HG03469 (cell line): ENCODE measurements around the gene ADGRG6.
"Not testable (repeated sequence)": the region's sequence is repeated elsewhere in the genome, so short reads cannot be mapped to it uniquely, and the experiment has no call there.

ENCODE experiments used
- ATAC-seq: cut with Tn5 transposase; IDR thresholded peaks from one replicate; pipeline ENCODE4 v1.9.1; 2021; ENCODE audit warnings: mild to moderate bottlenecking, moderate library complexity, moderate number of reproducible peaks; ENCODE audit not compliant: unreplicated experiment

ADGRG6 gene

DNA sequence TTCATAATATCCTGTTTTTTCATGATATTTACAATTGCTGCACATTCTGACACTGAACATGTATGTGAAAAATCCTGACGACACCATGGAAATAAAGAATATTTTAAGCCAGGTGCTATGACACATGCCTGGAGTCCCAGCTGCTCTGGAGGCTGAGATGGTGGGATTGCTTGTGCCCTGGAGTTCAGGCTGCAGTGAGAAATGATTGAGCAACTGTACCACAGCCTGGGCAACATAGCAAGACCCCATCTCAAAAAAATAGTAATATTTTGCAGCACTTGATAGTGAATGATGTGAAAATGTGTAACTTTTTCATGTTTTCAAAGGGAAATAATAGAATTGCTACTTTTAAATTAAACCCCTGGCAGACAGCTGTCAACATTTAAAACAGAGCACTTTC lies 137.1 kb downstream of the ADGRG6 start:
- no peak for ATAC-seq

DNA sequence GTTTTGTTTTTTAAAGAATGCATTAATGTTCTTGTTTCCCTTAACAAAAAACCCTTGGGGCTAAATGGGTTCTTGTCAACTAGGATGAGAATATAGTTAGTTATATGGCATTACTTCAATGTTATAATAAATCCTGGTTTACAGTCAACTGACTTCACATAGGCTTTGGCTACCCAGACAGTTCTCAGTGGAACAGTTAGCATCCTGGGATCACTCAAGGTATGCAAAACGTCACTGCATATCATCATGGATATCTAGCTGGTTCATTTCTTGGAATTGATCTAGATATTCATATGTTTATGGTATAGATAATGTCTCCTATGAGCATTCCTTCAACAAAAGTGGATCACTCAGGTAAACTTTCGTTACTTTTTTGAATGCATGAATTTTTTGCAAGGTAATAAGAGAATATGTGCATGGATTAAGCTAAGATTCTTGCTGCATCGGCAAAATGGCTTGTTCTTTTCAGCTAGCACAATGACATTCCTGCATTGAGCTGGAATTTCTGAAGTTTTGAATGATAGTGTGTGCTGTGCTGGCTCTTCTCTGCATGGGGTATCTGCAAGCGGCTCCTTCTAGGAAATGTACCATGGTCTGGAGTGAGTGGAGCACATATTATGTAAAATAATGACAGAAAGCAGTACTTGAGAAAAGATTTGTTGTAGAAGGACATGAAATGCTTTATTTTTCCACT lies 138.9 kb downstream of the ADGRG6 start:
- no peak for ATAC-seq

DNA sequence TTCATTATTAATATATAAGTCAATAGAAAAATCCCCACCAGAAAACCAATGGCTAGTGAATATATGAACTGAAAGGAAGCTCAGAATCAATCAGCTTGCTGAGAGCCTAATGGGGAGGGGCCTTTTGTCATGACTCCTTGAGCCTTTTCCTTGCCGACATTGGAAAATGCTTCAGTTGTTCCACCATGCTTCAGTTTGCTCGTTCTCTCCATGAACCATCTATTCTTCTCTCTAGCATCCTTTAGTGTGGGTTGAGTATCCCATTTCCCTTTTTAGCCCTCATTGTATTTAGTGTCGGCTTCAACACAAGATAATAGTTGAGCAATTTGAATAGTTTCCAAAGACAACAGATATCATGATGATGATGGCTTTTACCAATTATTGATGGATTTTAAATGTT lies 139.9 kb downstream of the ADGRG6 start:
- no peak for ATAC-seq

DNA sequence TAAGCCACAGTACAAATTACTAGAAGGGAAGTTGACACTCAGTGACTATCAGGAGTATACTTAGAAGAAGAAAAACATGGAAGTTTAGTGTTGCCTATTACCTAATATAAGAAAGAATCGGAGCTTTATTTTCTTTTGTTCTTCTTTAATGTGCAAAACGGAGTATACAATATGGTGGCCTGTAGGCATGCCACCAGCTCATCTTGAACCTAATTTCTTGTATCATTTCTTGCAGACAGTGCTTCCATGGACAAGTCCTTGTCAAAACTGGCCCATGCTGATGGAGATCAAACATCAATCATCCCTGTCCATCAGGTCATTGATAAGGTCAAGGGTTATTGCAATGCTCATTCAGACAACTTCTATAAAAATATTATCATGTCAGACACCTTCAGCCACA lies 141.3 kb downstream of the ADGRG6 start:
- ATAC-seq, result no peak

DNA sequence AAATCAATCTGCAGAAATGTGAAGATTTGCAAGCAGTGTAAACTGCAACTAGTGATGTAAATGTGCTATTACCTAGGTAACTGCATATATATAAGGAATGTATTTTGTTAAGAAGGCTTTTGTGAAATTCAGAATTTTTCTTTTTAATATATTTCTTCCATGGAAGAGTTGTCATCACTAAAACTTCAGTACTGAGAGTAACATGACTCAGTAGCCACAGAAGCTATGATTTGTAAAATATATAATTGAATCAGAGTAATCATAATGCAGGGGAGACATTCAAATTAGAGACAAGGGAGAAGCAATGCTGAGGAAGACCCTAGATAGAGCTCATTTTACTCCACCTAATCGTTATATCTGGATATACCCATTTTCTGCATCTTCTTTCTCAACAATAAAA lies 141.7 kb downstream of the ADGRG6 start:
- no peak for ATAC-seq

DNA sequence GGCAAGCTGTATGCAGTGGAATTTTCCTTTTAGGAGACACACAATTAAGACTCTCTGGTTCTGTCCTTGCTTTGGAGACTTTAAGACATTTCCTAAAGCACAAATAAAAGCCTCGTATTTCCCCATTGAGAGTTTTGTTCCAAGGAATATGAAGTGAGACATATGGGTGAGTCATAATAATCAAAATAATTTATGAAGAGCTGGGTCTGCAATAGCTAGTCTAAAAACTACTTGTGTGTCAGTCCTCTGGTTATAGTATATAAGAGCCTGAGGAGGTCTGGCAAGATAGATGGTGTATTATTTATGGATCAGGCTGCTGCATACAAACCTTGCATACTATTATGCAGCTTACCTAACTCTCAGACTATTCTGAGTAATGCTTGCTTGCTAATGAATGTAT lies 142.6 kb downstream of the ADGRG6 start:
- no peak for ATAC-seq

DNA sequence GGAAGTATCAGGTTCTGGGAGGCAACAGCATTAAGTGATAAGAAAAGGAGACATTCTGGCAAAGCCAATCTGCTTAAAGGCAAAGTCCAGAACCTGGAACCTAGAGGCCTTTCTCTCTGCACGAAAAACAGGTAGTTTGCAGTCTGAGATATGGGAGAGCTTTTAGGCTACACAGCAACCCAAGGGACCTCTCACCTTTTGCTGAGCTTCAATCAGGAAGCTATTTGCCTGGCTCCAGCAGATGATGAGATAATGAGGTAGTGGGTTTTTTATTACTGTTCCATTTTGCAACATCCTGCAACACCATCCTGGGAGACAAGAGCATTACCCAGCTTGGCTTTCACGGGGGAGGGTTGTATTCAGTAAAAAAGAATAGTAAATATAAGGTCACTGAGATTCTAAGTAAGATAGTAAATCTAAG lies 143.1 kb downstream of the ADGRG6 start:
- no peak for ATAC-seq

DNA sequence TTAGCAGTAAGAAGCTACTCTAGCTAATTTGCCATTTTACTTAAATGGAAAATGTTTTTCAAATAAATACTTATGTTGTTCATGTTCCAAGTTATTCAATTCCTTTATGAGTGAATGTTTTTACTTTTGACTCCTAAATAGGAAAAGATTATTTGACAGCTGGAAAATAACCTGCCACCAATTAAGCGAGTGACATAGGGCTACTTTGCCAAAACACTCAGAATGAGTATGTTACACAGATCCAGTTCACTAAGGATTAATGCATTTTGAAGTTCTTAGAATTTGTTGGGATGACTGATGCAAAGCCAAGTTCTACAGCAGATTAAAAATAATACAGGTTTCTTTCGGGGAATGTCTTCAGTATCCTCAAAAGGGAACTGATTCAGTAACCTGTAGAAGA lies 144.4 kb downstream of the ADGRG6 start:
- no peak for ATAC-seq

DNA sequence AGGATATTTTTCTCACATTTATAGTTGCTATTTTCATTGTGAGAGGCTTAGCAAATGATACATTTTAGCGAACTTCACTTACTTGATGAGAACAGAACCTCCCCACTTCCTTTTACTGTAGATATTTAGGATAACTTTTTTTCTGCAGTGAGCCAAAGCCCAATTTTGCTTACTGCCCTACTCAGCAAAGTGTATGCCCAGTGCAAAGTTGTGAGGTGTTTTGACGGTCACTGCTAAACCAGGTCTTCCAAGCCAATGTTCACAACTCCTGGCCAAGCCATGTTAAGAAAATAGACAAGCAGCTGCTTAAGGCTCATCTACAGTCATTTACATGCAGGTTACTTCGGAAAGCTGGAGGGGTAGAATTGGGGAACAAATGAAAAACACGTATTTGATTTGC lies 144.8 kb downstream of the ADGRG6 start:
- ATAC-seq, result no peak

DNA sequence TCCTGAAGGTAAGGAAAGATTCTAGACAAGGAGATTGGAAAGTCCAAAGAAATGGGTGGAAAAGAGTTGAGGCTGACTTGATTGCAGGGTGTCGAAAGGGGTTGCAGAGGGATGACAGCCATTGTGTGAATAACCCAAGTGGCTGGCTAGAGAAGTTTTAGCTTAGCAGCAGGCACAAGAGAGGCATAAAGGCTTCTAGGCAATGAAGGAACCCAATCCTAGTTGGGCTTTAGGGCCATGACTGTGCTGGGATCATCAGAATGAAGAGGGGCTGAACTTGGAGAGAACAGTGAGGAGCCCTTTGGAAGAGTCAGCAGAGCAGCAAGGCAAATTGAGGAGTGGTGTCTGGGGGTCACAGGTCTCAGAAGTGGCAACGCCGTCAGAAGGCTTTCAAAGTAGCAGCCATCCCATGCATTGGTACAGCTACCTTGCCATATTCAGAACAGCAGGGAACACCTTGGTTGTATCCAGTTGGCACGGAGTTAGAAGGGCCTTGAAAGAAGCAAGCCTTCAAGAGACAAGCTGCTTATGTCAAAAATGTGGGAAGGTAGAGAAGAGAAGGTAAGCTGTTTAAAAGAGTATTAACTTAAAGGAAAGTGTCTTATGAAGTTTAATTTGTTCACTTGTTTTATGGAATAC lies 146.4 kb downstream of the ADGRG6 start:
- ATAC-seq, result no peak

DNA sequence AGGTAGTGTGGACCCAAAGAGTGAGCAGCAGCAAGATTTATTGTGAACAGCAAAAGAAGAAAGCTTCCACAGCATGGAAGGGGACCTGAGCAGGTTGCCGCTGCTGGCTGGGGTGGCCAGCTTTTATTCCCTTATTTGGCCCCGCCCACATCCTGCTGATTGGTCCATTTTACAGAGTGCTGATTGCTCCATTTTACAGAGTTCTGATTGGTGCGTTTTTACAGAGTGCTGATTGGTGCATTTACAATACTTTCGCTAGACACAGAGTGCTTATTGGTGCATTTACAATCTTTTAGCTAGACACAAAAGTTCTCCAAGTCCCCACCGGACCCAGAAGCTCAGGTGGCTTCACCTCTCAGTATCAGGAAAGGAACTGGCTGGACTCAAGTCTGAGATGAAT lies 149.0 kb downstream of the ADGRG6 start:
- ATAC-seq, result not testable (repeated sequence)

DNA sequence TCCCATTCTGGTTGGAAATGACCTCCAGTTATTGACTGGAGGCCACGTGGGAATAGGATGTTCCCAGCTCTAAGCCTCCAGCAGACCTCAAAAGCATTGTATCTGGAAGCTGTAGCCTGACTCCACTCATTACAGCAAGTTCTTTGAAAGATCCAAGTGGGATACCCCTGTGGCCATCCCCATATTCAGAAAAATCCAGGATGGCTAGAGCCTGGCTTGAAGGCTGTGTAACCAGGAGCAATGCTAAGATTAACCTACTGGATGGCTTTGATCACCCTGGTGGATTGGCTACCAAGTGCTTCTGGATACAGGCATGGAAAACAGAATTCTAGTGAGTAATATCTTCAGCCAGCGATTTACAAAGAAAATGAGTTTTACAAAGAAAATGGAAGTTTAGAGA lies 151.2 kb downstream of the ADGRG6 start:
- ATAC-seq, result no peak

DNA sequence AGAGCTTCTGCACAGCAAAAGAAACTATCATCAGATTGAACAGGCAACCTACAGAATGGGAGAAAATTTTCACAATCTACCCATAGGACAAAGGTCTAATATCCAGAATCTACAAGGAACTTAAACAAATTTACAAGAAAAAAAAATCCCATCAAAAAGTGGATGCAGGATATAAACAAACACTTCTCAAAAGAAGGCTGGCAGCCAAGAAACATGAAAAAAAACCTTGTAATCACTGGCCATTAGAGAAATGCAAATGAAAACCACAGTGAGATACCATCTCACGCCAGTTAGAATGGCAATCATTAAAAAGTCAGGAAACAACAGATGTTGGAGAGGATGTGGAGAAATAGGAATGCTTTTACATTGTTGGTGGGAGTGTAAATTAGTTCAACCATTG lies 152.4 kb downstream of the ADGRG6 start:
- ATAC-seq, result not testable (repeated sequence)

DNA sequence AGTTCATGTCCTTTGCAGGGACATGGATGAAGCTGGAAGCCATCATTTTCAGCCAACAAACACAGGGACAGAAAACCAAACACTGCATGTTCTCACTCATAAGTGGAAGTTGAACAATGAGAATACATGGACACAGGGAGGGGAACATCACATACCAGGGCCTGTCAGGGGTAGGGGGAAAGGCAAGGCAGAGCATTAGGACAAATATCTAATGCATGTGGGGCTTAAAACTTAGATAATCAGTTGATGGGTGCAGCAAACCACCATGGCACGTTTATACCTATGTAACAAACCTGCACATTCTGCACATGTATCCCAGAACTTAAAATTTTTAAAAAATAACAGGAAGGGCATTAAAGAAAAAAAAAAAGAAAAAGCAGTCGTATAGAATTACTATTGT lies 153.0 kb downstream of the ADGRG6 start:
- ATAC-seq, result not testable (repeated sequence)

DNA sequence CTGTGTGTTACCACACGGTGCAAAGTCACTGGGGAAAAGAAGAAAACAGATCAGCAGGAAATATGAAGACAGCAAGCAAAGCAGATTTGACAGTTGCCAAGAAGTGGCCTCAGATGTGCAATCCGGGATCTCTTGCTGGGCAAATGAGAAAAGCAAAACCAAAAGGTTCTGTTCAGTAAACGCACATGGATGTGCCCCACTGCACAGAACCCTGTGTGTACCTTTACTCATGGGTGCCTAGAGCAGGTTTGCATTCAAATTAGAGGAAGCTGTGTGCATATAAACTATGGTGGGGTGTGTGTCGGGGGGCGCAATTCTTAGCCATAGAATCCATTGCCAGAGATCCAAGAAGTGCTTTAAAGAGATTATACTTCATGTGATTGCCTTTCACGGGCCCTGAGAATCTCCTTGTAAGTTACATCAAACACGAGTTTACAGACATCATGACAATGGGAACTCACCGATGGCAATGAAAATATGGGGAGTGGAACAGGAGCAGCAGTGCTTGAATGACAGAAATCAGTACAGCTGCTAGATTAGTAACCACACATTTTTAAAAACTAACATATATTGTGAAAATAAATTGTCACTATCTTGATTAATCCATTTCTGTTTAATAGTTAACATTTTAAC lies 154.3 kb downstream of the ADGRG6 start:
- ATAC-seq, result no peak

DNA sequence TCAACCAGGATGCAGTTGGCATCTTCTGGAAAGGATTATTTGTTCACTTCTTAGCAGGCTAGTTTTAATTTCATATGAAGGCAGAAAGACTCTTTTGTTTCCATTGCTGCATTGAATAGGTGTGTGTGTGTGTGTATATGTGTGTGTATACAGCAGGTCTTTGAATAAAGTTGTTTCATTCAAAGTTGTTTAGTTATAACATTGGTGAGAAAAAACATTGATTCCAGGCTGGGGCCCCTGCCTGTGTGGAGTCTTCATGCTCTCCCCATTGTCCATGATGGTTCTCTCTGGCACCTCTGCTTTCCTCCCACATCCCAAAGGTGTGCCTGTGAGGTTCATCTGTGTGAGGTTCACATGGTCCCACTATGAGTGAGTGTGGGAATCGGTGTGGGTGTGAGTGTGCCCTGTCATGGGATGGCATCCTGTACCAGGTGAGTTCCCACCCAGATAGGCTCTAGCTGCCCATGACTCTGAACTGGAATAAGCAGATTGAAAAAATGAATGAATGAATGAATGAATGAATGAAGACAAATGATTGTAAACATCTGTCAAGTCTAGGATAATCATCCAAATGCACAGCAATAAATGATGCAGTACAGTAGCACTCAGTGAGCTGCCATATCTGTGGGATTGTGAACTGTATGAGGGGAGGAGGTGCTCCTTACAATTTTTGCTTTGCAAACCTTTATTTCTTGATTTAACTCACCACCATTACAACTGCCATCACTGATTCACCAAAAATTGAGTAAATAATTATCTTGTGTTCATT lies 156.0 kb downstream of the ADGRG6 start:
- ATAC-seq, result no peak

DNA sequence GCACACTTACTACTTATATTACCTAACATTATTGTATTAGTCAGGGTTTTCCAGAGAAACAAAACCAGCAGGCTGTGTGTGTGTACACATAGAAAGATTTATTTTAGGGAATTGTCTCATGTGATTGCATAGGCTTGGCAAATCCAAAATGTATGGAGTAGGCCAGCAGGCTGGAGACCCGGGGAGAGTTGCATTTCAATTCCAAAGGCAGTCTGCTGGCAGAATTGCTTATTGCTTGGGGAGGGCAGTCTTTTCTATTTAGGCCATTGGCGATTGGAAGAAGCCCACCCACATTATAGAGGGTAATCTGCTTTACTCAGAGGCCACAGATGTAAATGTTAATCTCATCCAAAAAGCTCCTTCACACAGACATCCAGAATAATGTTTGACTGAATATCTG lies 157.0 kb downstream of the ADGRG6 start:
- no peak for ATAC-seq

DNA sequence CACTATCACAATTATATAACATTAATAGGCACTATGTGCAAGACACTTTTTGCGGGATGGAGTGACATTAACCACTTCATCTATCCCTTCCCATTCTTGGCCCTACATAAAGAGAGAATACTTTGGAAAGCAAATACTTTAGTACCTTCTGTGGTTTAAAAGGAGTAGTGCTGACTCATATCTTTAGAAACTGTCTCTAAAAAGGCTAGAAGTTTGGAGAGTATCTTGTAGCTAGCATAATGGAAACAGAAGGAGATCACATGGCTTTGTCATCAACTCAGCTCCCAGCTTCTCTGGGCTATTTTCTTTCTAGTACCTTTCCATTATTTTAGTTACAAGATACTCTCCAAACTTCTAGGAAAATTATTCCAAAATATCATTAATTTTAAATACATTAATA lies 157.5 kb downstream of the ADGRG6 start:
- ATAC-seq, result no peak

DNA sequence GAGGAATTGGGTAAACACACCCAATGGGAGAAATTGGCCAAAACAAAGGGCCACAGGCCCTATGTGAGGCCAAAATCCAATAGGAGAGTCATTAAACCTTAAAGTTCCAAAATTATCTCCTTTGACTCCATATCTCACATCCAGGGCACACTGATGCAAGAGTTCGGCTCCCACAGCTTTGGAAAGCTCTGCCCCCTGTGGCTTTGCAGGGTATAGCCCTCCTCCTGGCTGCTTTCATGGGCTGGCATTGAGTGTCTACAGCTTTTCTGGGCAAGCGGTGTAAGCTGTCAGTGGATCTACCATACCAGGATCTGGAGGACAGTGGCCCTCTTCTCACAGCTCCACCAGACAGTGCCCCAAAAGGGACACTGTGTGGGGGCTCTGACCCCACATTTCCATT lies 160.5 kb downstream of the ADGRG6 start:
- ATAC-seq, result no peak

DNA sequence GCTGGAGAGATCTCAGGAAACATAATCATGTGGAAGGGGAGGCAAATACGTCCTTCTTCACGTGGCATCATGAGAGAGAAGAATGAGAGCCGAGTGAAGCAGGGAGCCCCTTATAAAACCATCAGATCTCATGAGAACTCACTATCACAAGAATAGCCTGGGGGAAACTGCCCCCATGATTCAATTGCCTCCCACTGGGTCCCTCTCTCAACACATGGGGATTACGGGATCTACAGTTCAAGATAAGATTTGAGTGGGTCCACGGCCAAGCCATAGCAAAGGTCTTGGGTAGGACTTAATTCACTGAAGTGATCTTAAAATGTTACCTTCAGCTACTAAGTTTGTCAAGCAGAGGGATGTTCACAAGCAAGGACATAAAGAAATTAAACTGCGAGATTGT lies 162.2 kb downstream of the ADGRG6 start:
- no peak for ATAC-seq

DNA sequence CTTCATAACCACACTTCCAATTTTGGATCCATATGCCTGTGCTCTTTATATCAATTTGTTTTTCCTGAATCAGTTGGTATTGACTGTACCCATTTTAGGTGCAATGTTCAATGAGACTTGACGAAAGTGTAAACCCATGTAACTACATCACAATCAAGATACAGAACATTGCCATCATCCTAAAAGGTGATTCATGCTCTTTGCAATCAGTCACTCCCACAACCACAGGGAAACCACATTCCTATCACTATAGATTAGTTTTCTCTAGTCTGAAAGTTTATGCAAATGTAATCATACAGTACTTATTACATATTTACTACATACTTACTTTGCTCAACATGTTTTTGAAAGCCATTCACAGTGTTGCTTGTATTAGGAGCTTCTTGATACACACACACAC lies 167.4 kb downstream of the ADGRG6 start:
- no peak for ATAC-seq

DNA sequence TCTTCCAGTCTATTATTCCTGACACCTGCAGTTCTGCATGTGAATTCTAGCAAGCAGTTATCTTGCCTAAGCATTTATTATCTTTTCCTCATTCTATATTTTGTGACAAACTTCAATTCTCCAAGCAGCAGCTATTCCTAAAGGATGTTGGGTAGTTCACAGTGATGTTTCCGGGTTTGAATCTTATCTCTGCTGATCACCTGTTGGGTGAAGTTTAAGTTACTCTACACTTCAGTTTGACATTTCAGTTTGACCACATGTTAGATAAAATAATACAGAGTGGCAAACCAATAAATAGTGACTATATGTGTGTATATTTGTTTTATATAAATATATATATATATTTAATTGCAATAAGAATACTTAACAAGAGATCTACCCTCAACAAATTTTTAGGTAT lies 168.6 kb downstream of the ADGRG6 start:
- no peak for ATAC-seq
